LNCaP clone FGC (cell line): ENCODE results near the gene KIFC3.
A peak's percentile ranks its signal among the peaks of the same experiment; 100 is the strongest.

Source experiments
- DNase-seq: peaks from one replicate; pipeline ENCODE4 v3.0.0-alpha.2; 2011; ENCODE audit warnings: low read depth
- H3K4me3 ChIP-seq: 2 replicates; pipeline ENCODE4 v1.5.1; 2011; ENCODE audit warnings: mild to moderate bottlenecking, low read depth, low read length, control low read depth
- CTCF ChIP-seq: IDR thresholded peaks from 2 replicates; pipeline ENCODE4 v1.5.1; 2012; ENCODE audit warnings: mild to moderate bottlenecking; ENCODE audit not compliant: control insufficient read depth, insufficient read depth; ENCODE audit errors: extremely low read depth

KIFC3 gene

GRCh38 chr16:57809276-57810196 lies 7.2 kb upstream of the KIFC3 start:
- DNase-seq: no peak
- H3K4me3 ChIP-seq: no peak overlapping the region

GRCh38 chr16:57808589-57809228 lies 6.4 kb upstream of the KIFC3 start:
- no peak for TF ChIP-seq CTCF
- no peak overlapping the region for H3K4me3 ChIP-seq
- DNase-seq: no peak

More at GRCh38 chr16:57809276-57810196, 7.2 kb upstream of the KIFC3 start:
- TF ChIP-seq CTCF: no peak

- DNase-seq: peak; percentile 69
- no peak overlapping the region for H3K4me3 ChIP-seq
- TF ChIP-seq CTCF: no peak
These were observed 5.8 kb upstream of the KIFC3 start for GRCh38 chr16:57807968-57808528.

GRCh38 chr16:57807252-57807967 lies 5.1 kb upstream of the KIFC3 start:
- no peak for DNase-seq
- no peak for TF ChIP-seq CTCF
- no peak overlapping the region for H3K4me3 ChIP-seq

GRCh38 chr16:57805176-57805575 lies 2.9 kb upstream of the KIFC3 start:
- no peak overlapping the region for H3K4me3 ChIP-seq
- no peak for TF ChIP-seq CTCF
- no peak for DNase-seq

- no peak overlapping the region for H3K4me3 ChIP-seq
- no peak for DNase-seq
- TF ChIP-seq CTCF: no peak
These were observed 2.0 kb upstream of the KIFC3 start for GRCh38 chr16:57804111-57804837.
